HCT116 (cell line): ENCODE results near the gene MCFD2. TPM values are rescaled to one million over a fixed set of nuclear protein-coding genes. Genes with fewer than 3 reads are reported as not detected.

Source experiments
- ATAC-seq: fragments of 200-7000 bp; cut with Tn5 transposase; 2 replicates; pipeline ENCODE4 v1.9.1; 2020; ENCODE audit warnings: mild to moderate bottlenecking, moderate library complexity
- BruUV-seq: library from RNA; stranded (reverse); fragments of 400-500 nt; replicated peaks from 2 replicates; lab custom pipeline; 2021; lab: Mats Ljungman, UMichigan
- CTCF ChIA-PET: fragments of 300-600 bp; sonication (Branson Sonifier 250); formaldehyde crosslinking; loops from one replicate; lab custom pipeline; 2021; ENCODE audit warnings: antibody characterized with exemption; lab: Charles Lee
- POLR2A ChIA-PET: fragments of 300-600, 350-600 bp; sonication (Branson Sonifier 250); formaldehyde crosslinking; loops from one replicate; lab custom pipeline; 2021; ENCODE audit warnings: antibody characterized with exemption; lab: Charles Lee
- RAD21 ChIA-PET, 2 experiments: fragments of 300-600 bp; sonication (Branson Sonifier 250); formaldehyde crosslinking; loops; one replicate each; lab custom pipeline; 2023; ENCODE audit warnings: low total read pairs in 2 of 2; ENCODE audit not compliant: uncharacterized antibody in 2 of 2, unreplicated experiment in 2 of 2, low non-redundant PET in 1 of 2; lab: Charles Lee
- DNase-seq: peaks from one replicate; pipeline ENCODE4 v3.0.0-alpha.2; 2010; ENCODE audit warnings: low read depth, low spot score
- H2AFZ ChIP-seq: fragments of 200-600 bp; shearing (Covaris generic), sonication (generic); 2 replicates; pipeline ENCODE4 v1.6.1; 2017; ENCODE audit warnings: low read depth, mixed run types, mixed read lengths, antibody characterized with exemption, low read length; ENCODE audit not compliant: poor library complexity, severe bottlenecking
- H3K27ac ChIP-seq: 2 replicates; pipeline ENCODE4 v1.5.1; 2012; ENCODE audit warnings: low read depth, low read length
- H3K27me3 ChIP-seq: fragments of 200-600 bp; sonication (generic); 2 replicates; pipeline ENCODE4 v1.6.1; 2016; ENCODE audit warnings: mixed run types, low read length, mixed read lengths; ENCODE audit not compliant: insufficient read depth
- H3K36me3 ChIP-seq, 2 experiments: fragments of 200-500 bp in 1 of 2; fragments of 200-600 bp in 1 of 2; sonication (Bioruptor generic) in 1 of 2; sonication (generic) in 1 of 2; 2 replicates each; pipeline versions ENCODE4 v1.5.1 to v1.6.1; 2014 to 2016; ENCODE audit warnings: low read length in 2 of 2, inconsistent platforms in 1 of 2, mixed read lengths in 1 of 2, mixed run types in 1 of 2; ENCODE audit not compliant: insufficient read depth in 2 of 2, control insufficient read depth in 1 of 2
- H3K4me1 ChIP-seq, 2 experiments: fragments of 200-600 bp in 1 of 2; sonication (generic) in 1 of 2; 2 replicates each; pipeline versions ENCODE4 v1.5.1 to v1.6.1; 2012 to 2017; ENCODE audit warnings: low read length in 2 of 2, inconsistent platforms in 1 of 2, mild to moderate bottlenecking in 1 of 2, mixed read lengths in 1 of 2, mixed run types in 1 of 2, moderate library complexity in 1 of 2; ENCODE audit not compliant: insufficient read depth in 2 of 2, control insufficient read depth in 1 of 2
- H3K4me2 ChIP-seq: fragments of 200-600 bp; sonication (generic); 2 replicates; pipeline ENCODE4 v1.6.1; 2017; ENCODE audit warnings: mixed run types, low read length, mixed read lengths
- H3K4me3 ChIP-seq, 2 experiments: fragments of 200-600 bp in 1 of 2; sonication (generic) in 1 of 2; replicated peaks in 1 of 2; 2 replicates each; pipeline ENCODE4 v1.5.1; 2011 to 2016; ENCODE audit warnings: low read length in 2 of 2, control low read depth in 1 of 2, low read depth in 1 of 2, mild to moderate bottlenecking in 1 of 2, mixed read lengths in 1 of 2, mixed run types in 1 of 2
- H3K79me2 ChIP-seq: fragments of 200-600 bp; sonication (generic); 2 replicates; pipeline ENCODE4 v1.6.1; 2017; ENCODE audit warnings: mild to moderate bottlenecking, mixed run types, low read length, moderate library complexity, mixed read lengths; ENCODE audit not compliant: insufficient read depth
- H3K9ac ChIP-seq: fragments of 200-600 bp; sonication (generic); 2 replicates; pipeline ENCODE4 v1.6.1; 2016; ENCODE audit warnings: low read length, mixed read lengths
- H3K9me2 ChIP-seq: fragments of 200-600 bp; sonication (generic), shearing (Covaris generic); 2 replicates; pipeline ENCODE4 v1.6.1; 2017; ENCODE audit warnings: mixed run types, mild to moderate bottlenecking, moderate library complexity; ENCODE audit not compliant: insufficient read depth
- H3K9me3 ChIP-seq, 2 experiments: fragments of 200-500 bp in 1 of 2; fragments of 200-600 bp in 1 of 2; sonication (Bioruptor generic) in 1 of 2; sonication (generic) in 1 of 2; 2 replicates each; pipeline ENCODE4 v1.6.1; 2014 to 2017; ENCODE audit warnings: low read length in 2 of 2, mixed read lengths in 2 of 2, inconsistent platforms in 1 of 2, low read depth in 1 of 2, mild to moderate bottlenecking in 1 of 2, mixed run types in 1 of 2, moderate library complexity in 1 of 2; ENCODE audit not compliant: control insufficient read depth in 1 of 2, insufficient read depth in 1 of 2
- H4K20me1 ChIP-seq: fragments of 200-600 bp; sonication (generic), shearing (Covaris generic); 2 replicates; pipeline ENCODE4 v1.6.1; 2017; ENCODE audit warnings: mixed run types, mild to moderate bottlenecking, moderate library complexity; ENCODE audit not compliant: insufficient read depth
- CBX3 ChIP-seq: IDR thresholded peaks from 2 replicates; pipeline ENCODE4 v1.6.1; 2012; ENCODE audit warnings: low read depth
- CEBPB ChIP-seq: IDR thresholded peaks from 2 replicates; pipeline ENCODE4 v1.6.1; 2012; ENCODE audit warnings: low read depth
- EZH2phosphoT487 ChIP-seq: fragments of 200-600 bp; IDR thresholded peaks from 2 replicates; pipeline ENCODE4 v1.6.1; 2018; ENCODE audit warnings: antibody characterized with exemption, borderline replicate concordance
- POLR2A ChIP-seq: IDR thresholded peaks from 2 replicates; pipeline ENCODE4 v1.7.0; 2011; ENCODE audit warnings: borderline replicate concordance; ENCODE audit not compliant: insufficient read depth, insufficient read length; ENCODE audit errors: extremely low read depth
- YY1 ChIP-seq: IDR thresholded peaks from 2 replicates; pipeline ENCODE4 v1.6.1; 2011; ENCODE audit warnings: low read length, low read depth, moderate library complexity, mild to moderate bottlenecking; ENCODE audit not compliant: insufficient replicate concordance; ENCODE audit errors: extremely low read depth
- ZFX ChIP-seq: fragments of 450-650 bp; IDR thresholded peaks from 2 replicates; pipeline ENCODE4 v1.6.1; 2017
- ZNF274 ChIP-seq: fragments of 200-500 bp; sonication (Bioruptor generic); IDR thresholded peaks from 2 replicates; pipeline ENCODE4 v1.6.1; 2014; ENCODE audit warnings: mild to moderate bottlenecking, low read depth, low read length, inconsistent platforms
- intact Hi-C: fragments of 100-400 bp; cut with micrococcal nuclease; formaldehyde crosslinking; loops from 2 replicates; pipeline ENCODE4 v1.10.0; 2022
- total RNA-seq: library from RNA; stranded (reverse); gene quantifications from one replicate; pipeline ENCODE4 v1.2.1, GENCODE V29; 2021; ENCODE audit not compliant: unreplicated experiment
- TF ChIP-seq, protein P1 (sequence below): IDR thresholded peaks from 2 replicates; pipeline ENCODE4 v1.6.1; 2012; ENCODE audit warnings: low read depth

MCFD2 gene
- total RNA-seq, 1 experiment from 2014 or later: 73.9 TPM

DNA sequence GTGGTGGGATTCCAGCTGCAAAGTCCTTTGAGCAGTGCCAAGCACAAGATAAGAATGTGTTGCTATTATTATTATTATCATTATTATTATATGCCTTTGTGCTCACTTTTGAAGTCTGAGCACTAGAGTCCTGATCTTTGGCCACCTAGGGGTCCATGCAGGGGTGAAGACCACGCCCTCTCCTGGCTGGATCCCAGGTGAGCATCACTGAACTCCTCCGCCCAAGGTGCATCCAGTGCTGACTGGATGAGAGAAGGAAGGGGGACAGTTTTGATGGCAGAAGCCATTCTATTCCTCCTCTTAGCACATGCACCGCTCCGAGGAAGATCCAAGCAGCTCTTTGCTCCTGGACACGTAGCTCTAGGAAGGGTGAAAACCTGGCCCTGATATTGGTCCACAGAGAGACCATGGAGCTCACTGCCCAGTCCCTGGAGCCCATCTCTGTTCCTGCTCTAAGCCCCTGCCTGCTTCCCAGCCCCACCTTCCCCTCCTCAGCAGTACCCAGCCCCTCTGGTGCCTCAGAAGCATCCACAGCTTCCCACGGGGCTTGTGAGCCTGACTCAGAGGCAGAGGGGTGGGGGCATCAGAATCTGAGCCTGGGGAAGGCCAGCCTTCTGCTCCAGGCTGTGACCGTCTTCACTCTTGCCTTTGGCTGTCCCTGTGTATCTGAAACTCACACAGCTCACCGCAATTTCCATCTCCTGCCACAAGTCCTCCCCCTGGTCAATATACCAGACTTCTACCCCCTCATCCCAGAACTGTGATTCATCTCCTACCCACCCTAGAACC, 45.4 kb downstream of the MCFD2 start:
- no peaks in the 10 kb centered on the region for H3K36me3 ChIP-seq
- no peak for TF ChIP-seq CEBPB
- no peak for TF ChIP-seq EZH2phosphoT487
- TF ChIP-seq CBX3: no peak
- TF ChIP-seq ZFX: no peak
- TF ChIP-seq, protein P1, sequence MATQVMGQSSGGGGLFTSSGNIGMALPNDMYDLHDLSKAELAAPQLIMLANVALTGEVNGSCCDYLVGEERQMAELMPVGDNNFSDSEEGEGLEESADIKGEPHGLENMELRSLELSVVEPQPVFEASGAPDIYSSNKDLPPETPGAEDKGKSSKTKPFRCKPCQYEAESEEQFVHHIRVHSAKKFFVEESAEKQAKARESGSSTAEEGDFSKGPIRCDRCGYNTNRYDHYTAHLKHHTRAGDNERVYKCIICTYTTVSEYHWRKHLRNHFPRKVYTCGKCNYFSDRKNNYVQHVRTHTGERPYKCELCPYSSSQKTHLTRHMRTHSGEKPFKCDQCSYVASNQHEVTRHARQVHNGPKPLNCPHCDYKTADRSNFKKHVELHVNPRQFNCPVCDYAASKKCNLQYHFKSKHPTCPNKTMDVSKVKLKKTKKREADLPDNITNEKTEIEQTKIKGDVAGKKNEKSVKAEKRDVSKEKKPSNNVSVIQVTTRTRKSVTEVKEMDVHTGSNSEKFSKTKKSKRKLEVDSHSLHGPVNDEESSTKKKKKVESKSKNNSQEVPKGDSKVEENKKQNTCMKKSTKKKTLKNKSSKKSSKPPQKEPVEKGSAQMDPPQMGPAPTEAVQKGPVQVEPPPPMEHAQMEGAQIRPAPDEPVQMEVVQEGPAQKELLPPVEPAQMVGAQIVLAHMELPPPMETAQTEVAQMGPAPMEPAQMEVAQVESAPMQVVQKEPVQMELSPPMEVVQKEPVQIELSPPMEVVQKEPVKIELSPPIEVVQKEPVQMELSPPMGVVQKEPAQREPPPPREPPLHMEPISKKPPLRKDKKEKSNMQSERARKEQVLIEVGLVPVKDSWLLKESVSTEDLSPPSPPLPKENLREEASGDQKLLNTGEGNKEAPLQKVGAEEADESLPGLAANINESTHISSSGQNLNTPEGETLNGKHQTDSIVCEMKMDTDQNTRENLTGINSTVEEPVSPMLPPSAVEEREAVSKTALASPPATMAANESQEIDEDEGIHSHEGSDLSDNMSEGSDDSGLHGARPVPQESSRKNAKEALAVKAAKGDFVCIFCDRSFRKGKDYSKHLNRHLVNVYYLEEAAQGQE: no peak
- no peak for TF ChIP-seq POLR2A
- TF ChIP-seq ZNF274: no peak
- no peak for TF ChIP-seq YY1
- H3K79me2 ChIP-seq: no peaks in the 10 kb centered on the region
- H3K9me2 ChIP-seq: no peaks in the 10 kb centered on the region
- H3K4me1 ChIP-seq: peaks cover 13 to 62% of the 10 kb centered on the region in 2 experiments
- H4K20me1 ChIP-seq: no peaks in the 10 kb centered on the region
- H2AFZ ChIP-seq: no peak overlapping the region
- intact Hi-C loops: loop anchor here (5.0 kb wide), 1 partner anchor 68 kb away; no protein-coding TSS in a partner anchor
- no peak overlapping the region for H3K4me3 ChIP-seq
- no peak for DNase-seq
- no peak overlapping the region for H3K4me2 ChIP-seq
- no peaks in the 10 kb centered on the region for H3K27me3 ChIP-seq
- CTCF ChIA-PET: no interaction called here
- no peak overlapping the region for H3K9ac ChIP-seq
- ATAC-seq: no peak
- POLR2A ChIA-PET: no interaction called here
- H3K9me3 ChIP-seq: peaks cover 0 to 4% of the 10 kb centered on the region in 2 experiments; a peak in 1 of 4 replicates
- RAD21 ChIA-PET: no interaction called here
- no TSS peak for BruUV-seq
- no peak overlapping the region for H3K27ac ChIP-seq
